K562 (cell line): Measurements from ENCODE around the gene SDC1.

Experiments used
- NBN ChIP-seq: fragments of 450-650 bp; IDR thresholded peaks from 2 replicates; pipeline ENCODE4 v1.6.1; 2016; ENCODE audit warnings: low read depth, mild to moderate bottlenecking
- SAFB2 ChIP-seq: fragments of 200-400 bp; formaldehyde crosslinking; IDR thresholded peaks from 2 replicates; pipeline ENCODE4 v1.6.1; 2018; ENCODE audit warnings: borderline replicate concordance, low read length, low read depth, moderate library complexity; ENCODE audit not compliant: severe bottlenecking

GRCh38 chr2:20222014-20222768 is 2.7 kb downstream of the SDC1 start:
- TF ChIP-seq NBN (no peak), SAFB2 (no peak)
